HG02840 (cell line): ENCODE measurements around the gene TRAPPC14.

Source experiments
- ATAC-seq: cut with Tn5 transposase; IDR thresholded peaks from one replicate; pipeline ENCODE4 v1.9.1; 2021; ENCODE audit warnings: mild to moderate bottlenecking, moderate library complexity, moderate number of reproducible peaks; ENCODE audit not compliant: unreplicated experiment, low FRiP score

TRAPPC14 gene

DNA sequence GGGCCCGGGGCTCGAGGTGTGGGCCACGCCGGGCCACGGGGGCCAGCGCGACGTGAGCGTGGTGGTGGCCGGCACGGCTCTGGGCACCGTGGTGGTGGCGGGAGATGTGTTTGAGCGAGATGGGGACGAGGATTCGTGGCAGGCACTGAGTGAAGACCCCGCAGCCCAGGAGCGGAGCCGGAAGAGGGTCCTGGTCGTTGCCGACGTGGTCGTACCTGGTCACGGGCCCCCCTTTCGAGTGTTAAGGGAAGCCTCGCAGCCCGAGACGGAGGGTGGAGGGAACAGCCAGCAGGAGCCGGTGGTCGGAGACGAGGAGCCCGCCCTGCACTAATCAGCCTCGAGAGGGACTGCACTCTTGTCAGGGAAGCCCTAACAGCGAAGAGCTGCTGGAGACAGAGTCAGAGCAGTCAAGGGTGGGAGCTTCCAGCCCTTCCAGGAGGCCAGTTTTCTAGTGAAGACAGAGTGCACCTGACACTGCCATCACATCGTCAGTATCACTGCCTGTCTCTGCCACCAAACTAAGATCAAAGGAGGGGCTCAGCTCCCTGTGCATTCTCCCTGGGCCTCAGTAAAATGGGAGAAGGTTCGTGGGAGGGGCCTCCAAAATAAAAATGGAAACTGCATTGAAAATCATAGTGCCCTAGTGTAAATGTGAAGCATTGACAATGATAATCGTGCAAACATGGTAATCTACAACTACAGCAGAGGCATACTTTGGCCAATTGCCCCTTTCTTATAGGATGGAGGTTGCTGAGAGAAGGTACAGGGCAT is 30.5 kb downstream of the TRAPPC14 start:
- ATAC-seq, result no peak

- peak; percentile 66 for ATAC-seq
Observed at GRCh38 chr7:100126931-100127865, 31.3 kb downstream of the TRAPPC14 start, which contains the start of gene MBLAC1. Gene MBLAC1, plus strand, starts transcription at chr7:100126967. Its CDS starts 429 bp downstream, at chr7:100127396.

DNA sequence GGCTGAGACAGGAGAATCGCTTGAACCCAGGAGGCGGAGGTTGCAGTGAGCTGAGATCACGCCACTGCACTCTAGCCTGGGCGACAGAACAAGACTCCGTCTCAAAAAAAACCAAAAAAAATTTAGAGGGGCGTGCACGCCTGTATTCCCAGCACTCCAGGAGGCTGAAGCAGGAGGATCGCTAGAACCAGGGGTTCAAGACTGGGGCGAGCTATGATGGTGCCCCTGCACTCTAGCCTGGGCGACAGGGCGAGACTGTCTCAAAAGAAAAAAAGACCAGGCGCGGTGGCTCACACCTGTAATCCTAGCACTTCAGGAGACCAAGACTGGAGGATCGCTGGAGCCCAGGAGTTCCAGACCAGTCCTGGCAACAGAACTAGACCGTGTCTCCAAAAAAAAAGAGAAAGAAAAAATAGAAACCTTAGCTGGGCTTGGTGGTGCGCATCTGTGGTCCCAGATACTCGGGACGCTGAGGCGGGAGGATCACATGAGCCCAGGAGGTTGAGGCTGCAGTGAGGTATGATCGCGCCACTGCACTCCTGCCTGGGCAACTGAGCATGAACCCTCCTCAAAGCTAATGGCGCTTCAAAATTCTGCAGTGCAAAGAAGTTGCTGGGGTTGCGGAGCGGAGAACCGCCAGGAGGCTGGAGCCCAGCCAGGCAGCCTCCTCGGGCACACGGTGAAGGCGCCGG is 32.1 kb downstream of the TRAPPC14 start:
- ATAC-seq, result peak; percentile 26

DNA sequence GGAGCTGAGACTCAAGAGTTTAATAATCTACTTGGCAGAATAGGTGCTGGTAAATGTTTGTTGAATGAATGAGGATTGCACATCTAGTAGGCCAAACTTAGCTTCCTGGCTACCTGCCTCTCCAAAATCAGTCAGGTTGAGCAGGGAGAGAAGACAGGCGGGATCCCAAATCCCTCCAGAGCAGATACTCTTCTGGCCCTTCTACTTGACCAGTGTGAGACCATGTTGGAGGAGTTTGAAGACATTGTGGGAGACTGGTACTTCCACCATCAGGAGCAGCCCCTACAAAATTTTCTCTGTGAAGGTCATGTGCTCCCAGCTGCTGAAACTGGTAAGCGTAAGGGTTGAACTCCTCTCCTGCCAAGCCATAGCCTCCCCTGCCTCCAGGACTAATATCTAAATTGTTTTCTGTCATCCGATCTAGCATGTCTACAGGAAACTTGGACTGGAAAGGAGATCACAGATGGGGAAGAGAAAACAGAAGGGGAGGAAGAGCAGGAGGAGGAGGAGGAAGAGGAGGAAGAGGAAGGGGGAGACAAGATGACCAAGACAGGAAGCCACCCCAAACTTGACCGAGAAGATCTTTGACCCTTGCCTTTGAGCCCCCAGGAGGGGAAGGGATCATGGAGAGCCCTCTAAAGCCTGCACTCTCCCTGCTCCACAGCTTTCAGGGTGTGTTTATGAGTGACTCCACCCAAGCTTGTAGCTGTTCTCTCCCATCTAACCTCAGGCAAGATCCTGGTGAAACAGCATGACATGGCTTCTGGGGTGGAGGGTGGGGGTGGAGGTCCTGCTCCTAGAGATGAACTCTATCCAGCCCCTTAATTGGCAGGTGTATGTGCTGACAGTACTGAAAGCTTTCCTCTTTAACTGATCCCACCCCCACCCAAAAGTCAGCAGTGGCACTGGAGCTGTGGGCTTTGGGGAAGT is 34.0 kb downstream of the TRAPPC14 start:
- no peak for ATAC-seq

- ATAC-seq, result no peak
Observed at GRCh38 chr7:100122568-100122967, 36.0 kb downstream of the TRAPPC14 start.

- ATAC-seq, result no peak
Observed at GRCh38 chr7:100122067-100122466, 36.5 kb downstream of the TRAPPC14 start.

DNA sequence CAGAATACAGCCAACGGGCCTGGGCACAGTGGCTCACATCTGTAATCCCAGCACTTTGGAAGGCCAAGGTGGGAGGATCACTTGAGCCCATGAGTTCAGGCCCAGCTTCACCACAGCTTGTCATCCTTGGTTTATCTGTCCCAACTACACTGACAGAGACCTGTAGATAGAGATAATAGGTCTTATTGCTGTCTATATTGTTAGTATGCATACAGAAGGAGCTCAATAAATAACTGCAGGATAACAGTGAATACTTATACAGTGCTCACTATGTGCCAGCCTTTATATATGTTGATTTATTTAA is 37.8 kb downstream of the TRAPPC14 start:
- ATAC-seq, result no peak

DNA sequence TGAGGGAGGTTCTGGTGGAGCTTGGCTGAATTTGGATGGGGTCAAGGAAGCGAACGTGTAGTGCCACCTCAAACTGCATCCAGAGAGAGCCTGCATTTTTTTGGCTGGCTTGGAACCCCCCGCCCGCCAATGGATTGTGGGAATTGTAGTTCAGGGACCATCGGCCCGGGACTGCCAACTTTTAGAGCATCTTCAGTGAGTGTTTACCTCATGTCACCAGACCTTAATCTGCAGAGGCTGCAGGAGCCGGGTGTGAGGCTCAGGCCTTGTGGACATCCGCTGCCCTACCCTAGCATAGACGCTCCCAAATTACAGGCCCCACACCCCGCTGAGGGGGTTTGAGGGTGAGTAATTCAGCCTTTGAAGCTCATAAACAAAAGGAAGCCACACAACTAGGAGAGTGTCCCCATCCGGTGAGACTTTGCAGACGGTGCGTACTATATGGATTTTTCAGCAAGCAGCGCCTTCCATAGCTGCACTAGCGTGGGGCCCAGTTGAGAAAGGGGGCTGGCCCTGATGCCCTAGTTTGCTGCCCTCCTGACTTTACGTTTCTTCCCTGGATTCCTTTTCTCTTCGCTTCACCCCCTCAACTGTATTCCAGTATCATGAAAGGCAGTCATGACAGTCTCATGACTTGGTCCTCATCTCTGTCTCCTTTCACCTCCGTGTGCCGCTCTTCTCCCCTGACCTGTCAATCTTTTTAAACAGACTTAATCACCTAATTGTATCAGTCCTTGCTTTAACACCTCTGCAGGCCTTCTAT is 38.4 kb downstream of the TRAPPC14 start:
- ATAC-seq, result peak; percentile 20

DNA sequence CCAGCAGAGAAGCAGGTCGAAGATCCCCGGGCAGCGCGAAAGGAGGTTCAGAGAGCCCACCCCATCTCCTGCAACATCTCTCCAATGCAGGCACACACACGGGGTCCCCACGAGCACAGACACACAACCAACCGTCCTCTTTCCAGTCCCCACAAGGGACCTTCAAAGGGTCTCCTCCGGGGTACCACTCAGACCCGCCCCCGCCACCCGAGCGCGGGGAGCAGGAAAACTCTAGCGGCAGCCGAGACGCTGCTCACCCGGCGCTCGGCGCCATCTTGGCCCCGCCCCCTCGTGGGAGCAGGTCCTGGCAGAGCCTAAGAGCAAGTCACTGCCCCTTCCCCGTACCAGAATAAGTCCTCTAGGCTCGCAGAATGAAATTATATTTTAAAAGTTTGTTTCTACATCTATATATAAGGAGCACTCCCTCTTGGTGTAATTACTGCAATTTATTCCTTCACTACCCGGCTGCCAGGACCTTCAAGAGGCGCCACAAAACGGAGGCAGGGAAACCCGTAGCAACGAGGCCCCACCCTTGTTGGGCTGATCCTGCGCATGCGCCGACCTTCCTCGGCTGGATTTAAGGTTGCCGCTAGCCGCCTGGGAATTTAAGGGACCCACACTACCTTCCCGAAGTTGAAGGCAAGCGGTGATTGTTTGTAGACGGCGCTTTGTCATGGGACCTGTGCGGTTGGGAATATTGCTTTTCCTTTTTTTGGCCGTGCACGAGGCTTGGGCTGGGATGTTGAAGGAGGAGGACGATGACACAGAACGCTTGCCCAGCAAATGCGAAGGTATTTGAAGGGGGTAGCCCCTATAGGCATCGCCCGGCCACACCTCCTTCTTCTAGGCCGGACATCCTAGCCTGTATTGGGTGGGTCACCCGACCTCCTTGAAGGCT is 39.2 kb downstream of the TRAPPC14 start, which contains the start of the genes CNPY4 and TAF6:
CNPY4 (plus strand) TSS at position 563 of the 898 bp plus-strand sequence; CDS start at position 674, 111 bp downstream.
TAF6 (minus strand) TSS at position 287 of the 898 bp plus-strand sequence. CDS start 5,149 bp downstream, outside the sequence.
- peak; percentile 77 for ATAC-seq

- no peak for ATAC-seq
Observed at GRCh38 chr7:100118388-100119071, 40.0 kb downstream of the TRAPPC14 start.

GRCh38 chr7:100115026-100115425 is 43.5 kb downstream of the TRAPPC14 start:
- no peak for ATAC-seq

GRCh38 chr7:100111914-100112313 is 46.6 kb downstream of the TRAPPC14 start:
- no peak for ATAC-seq

DNA sequence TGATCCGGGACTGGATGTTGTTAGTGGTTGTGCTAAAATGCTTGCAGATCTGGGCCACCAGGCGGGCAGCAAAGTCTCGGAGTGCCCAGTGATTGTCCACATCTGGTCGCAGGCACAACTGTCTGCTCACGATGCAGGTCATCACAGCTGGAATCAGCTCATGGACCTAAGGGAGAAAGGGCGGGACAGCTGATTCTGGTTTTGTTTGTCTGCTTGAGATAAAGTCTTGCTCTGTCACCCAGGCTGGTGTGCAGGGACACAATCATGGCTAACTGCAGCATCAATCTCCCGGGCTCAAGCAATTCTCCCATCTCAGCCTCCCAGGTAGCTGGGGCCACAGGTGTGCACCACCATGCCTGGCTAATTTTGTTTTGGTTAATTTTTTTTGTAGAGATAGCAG is 47.4 kb downstream of the TRAPPC14 start:
- no peak for ATAC-seq

DNA sequence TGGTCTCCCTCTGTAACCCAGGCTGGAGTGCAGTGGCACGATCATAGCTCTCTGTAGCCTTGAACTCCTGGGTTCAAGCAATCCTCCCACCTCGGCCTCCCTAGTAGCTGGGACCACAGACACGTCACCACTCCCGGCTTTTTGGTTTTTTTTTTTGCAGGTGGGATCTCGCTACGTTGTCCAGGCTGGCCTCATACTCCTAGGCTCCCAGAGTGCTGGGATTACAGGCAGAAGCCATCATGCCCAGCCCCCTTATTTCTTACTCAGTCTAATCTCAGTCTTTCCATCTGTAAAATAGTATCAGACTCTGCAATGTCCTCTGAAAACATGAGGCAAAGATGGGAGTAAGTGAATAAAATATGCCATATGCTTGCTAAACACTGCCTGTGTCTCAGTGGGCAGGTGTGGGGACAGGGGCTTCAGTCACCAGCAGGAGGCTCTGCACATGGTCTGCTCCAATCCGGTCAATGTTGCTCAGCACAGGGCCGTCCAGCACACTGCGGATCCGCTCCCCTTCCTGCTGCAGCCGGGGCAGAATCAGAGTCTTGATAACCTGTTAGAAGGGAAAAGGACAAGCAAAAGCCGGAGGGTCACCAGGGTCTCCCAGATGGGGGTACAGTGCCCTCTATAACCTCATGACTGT is 48.9 kb downstream of the TRAPPC14 start:
- ATAC-seq, result no peak

DNA sequence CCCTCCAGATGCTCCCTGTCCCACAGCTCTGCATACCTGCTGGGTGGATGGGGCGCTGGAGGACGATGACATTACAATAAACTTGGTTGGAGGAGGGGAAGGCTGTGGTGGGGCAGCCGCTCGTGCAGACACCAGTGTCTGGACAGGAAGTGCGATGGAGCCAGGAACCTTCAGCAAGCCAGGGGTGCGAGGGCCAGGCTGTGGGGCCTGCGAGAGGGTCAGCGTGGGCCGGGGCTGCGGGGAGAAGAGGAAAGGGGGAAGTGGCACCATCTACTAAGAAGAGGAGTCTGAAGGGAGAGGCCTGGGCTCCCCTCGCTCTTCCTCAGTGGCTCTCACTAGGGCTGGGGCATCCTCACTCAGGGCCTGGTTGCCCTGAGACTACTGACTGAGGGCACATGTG is 50.6 kb downstream of the TRAPPC14 start:
- no peak for ATAC-seq

DNA sequence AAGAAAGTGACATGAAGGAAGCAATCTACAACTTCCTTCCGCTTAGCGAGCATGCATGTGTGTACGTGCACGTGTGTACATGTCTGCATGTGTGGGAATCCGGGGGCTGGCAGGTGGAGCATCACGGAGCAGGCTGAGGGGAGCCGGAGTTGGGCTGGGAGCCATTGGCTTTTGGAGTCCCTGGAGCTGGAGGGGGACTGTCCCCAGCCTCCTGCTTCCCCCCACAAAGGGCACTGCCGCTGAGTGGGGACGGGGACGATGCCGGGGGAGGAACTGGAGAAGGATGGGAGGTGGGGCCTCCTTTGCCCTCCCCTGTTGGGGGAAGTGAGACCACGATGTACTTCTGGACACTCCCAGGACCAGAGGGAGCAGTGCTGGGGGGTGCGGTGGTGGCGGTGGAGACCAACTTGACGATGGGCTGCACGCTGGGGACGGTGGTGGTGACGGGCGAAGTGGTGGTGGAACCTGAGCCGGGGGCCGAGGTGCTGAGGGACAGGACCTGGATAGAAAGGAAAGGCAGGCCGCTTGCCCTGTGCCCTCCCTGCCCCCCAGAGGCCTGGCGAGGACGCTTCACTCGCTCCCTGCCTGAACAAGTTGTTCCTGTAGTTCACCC is 51.3 kb downstream of the TRAPPC14 start:
- no peak for ATAC-seq
